ENCODE data around the gene CP.
A peak's percentile ranks its signal among the peaks of the same experiment; 100 is the strongest.

Gene CP

GRCh38 chr3:149180057-149180573 lies 41.5 kb downstream of the CP start:
- no peak for DNase-seq

GRCh38 chr3:149179220-149179619 lies 42.4 kb downstream of the CP start:
- no peak for DNase-seq

GRCh38 chr3:149177122-149177521 lies 44.5 kb downstream of the CP start:
- DNase-seq = no peak

- no peak for DNase-seq
Measured at GRCh38 chr3:149174901-149175300, 46.7 kb downstream of the CP start.

- no peak for DNase-seq
Measured at GRCh38 chr3:149170672-149171071, 51.0 kb downstream of the CP start.

GRCh38 chr3:149167898-149168297 lies 53.7 kb downstream of the CP start:
- no peak for DNase-seq

- peak; percentile 89 to 91 for DNase-seq
Measured at GRCh38 chr3:149163066-149163465, 58.6 kb downstream of the CP start.

GRCh38 chr3:149162007-149162406 lies 59.6 kb downstream of the CP start:
- no peak for DNase-seq

- DNase-seq = no peak
Measured at GRCh38 chr3:149160754-149161300, 60.8 kb downstream of the CP start.

GRCh38 chr3:149153402-149153801 lies 68.2 kb downstream of the CP start:
- DNase-seq = no peak

GRCh38 chr3:149152420-149152819 lies 69.2 kb downstream of the CP start:
- no peak for DNase-seq

- DNase-seq = no peak
Measured at GRCh38 chr3:149151843-149152242, 69.8 kb downstream of the CP start.

GRCh38 chr3:149150436-149150835 lies 71.2 kb downstream of the CP start:
- DNase-seq = no peak

- peak; percentile 59 to 69 for DNase-seq
Measured at GRCh38 chr3:149145974-149146373, 75.7 kb downstream of the CP start.

- DNase-seq = no peak
Measured at GRCh38 chr3:149145356-149145755, 76.3 kb downstream of the CP start.

- peak in 1 of 2 experiments; percentile 36 for DNase-seq
Measured at GRCh38 chr3:149142682-149143081, 78.9 kb downstream of the CP start.

GRCh38 chr3:149134575-149134974 lies 87.1 kb downstream of the CP start:
- DNase-seq = no peak

- no peak for DNase-seq
Measured at GRCh38 chr3:149131589-149131988, 90.0 kb downstream of the CP start.

- DNase-seq = peak; percentile 73
Measured at GRCh38 chr3:149129326-149130205, 92.1 kb downstream of the CP start, which contains the start of gene HPS3. TSS of gene HPS3 (plus strand) at chr3:149129638. CDS start at chr3:149129724, 86 bp downstream.

- no peak for DNase-seq
Measured at GRCh38 chr3:149128821-149129220, 92.8 kb downstream of the CP start.

GRCh38 chr3:149122721-149123578 lies 98.7 kb downstream of the CP start:
- no peak for DNase-seq

Measured in Kasumi-1 (cell line).